GM21515 (cell line): ENCODE measurements around the gene CHMP1A.
"Not testable (repeated sequence)": the region's sequence is repeated elsewhere in the genome, so short reads cannot be mapped to it uniquely, and the experiment has no call there.

Experiments
- ATAC-seq: cut with Tn5 transposase; IDR thresholded peaks from one replicate; pipeline ENCODE4 v1.9.1; 2021; ENCODE audit not compliant: unreplicated experiment

The CHMP1A gene

DNA sequence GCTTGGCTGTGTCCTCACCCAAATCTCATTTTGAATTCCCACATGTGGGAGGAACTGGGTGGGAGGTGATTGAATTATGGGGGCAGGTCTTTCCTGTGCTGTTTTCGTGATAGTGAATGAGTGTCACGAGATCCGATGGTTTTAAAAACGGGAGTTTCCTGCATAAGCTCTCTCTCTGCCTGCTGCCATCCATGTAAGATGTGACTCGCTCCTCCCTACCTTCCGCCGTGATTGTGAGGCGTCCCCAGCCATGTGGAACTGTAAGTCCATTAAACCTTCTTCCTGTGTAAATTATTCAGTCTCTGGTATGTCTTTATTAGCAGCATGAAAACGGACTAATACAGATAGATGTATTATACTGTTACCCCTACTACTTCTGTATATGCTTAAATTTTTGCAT is 3.7 kb upstream of the CHMP1A start:
- ATAC-seq, result no peak

GRCh38 chr16:89660146-89660545 is 2.6 kb upstream of the CHMP1A start:
- no peak for ATAC-seq

DNA sequence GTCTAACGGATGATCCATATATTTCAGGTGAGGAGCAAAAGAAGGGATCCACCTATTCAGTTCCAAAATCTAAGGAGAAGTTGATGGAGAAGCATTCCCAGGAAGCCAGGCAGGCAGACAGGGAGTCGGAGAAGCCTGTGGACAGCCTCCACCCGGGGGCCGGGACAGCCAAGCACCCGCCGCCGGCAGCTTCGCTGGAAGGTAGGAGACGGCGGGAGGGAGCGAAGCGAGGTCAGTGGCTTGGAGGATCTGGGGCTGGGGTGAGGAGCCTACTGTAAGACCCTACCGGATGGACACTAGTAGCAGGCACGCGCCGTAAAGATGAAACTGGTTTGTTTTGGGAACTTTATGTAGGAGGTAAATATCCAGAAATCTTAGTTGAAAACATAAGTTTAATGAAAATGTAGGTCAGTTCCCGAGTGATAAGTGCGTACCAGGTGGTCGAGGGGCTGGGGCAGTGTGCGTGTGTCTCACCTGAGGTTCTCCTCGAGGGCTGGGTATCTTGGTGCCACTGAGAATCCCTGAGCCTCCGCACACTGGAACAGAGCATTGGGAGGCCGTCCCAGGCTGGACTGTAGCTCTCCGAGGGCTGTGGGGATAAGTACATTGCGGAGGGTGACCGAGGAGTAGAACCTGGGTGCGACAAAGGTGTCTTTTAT is 842 bp upstream of the CHMP1A start:
- ATAC-seq, result peak; percentile 14

- ATAC-seq, result no peak
These were observed 930 bp downstream of the CHMP1A start for GRCh38 chr16:89656435-89657121.

DNA sequence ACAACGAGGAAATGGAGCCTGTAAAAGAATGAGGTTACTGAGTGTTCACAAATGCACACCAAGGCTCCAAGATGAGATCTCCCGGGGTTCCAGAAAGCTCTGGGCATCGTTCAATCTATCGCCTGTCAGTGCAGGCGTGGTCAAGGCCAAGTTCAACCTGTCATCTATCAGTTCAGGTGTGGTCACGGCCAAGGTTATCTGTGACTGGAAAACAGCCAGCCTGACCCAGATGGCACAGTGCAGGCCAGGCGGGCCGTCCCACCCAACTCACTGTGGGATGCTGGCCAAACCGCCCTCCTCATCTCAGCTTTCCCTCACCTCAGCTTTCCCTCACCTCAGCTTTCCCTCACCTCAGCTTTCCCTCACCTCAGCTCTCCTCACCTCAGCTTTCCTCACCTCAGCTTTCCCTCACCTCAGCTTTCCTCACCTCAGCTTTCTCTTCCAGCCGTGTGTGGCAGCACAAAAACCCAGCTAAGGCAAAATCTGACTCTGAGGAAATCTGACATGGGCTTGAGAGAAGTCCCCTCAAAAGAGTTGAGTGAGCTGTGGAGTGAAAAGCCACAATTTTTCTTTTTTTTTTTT is 2.4 kb downstream of the CHMP1A start:
- no peak for ATAC-seq

GRCh38 chr16:89653656-89654295 is 3.7 kb downstream of the CHMP1A start:
- ATAC-seq, result no peak

- no peak for ATAC-seq
These were observed 5.9 kb downstream of the CHMP1A start for GRCh38 chr16:89651584-89651983.

DNA sequence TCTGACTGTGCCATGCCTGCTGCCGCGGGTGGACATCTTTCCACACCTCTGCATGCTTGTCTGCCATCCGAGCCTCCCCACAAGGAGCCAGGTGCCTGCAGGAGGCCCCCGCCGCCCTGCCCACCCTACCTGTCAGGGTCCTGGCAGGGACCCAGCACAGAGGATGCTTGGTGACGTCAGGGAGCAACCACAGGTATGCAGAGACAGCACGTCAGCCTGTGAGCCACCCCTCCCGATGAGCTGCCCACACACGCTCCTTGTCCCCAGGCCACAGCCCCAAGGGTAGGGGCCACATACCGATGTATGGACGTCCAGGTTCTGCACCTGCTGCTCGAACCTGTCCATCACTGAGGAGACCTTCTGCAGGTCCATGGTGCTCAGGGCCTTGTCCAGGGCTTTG is 10.6 kb downstream of the CHMP1A start:
- no peak for ATAC-seq

DNA sequence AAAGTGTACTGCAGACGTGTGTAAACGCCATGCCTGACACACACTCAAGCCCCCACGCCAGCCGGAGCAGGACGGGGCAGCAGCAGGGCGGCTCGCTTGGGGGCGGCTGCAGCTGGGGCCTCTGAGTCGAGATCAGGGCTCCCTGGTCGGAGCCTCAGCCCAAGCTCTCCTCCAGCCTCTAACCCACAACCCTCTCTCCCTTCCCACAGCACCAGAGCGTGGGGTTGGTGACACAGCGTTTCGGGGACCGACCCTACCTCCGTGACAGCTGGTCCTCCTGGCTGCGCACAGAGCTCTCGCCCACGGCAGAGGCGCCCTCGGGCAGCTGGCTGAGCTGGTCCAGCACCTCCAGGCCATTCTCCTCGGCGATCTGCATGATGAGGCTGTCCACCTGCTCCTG is 11.2 kb downstream of the CHMP1A start:
- no peak for ATAC-seq

GRCh38 chr16:89645122-89645521 is 12.4 kb downstream of the CHMP1A start:
- ATAC-seq, result no peak

DNA sequence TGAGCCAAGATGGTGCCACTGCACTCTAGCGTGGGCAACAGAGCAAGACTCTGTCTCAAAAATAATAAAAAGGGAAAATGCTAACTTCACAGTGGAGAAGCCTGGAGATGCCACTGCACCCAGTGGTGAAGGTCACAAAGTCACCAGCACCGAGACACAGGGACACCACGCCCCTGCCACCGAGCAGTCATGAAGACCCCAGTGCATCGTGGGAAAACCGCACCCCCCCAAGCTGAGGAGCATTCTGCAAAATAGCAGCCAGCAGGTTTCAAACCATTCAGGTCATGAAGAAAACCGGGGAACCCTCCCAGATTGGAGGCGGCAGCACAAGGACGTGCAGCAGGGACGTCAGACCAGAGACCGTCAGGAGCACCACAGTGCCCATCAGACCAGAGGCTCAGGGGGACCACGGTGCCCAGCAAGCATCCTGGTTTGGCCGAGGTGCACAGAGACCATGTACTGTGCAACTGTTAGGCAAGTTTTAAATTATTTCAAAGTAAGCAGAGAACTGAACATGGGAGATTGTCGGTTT is 13.7 kb downstream of the CHMP1A start:
- ATAC-seq, result no peak

DNA sequence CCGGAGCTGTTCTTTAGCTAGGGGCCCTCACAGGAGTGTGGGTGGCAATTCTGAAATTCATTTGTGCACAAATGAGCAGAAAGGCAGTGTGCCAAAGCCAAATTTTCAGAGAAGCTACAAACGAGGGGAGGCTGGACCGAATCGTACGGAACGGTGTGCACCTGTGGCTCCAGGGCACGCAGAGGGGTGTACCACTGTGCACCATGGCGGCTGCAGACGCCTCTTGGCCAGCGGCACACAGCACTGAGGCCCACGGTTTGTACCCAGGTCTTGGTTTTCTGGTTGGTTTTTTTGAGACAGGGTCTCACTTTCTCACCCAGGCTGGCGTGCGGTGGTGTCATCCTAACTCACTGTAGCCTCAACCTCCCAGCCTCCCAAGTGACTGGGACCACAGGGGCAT is 14.9 kb downstream of the CHMP1A start:
- no peak for ATAC-seq

GRCh38 chr16:89641458-89642119 is 15.9 kb downstream of the CHMP1A start:
- no peak for ATAC-seq

GRCh38 chr16:89639385-89639784 is 18.1 kb downstream of the CHMP1A start:
- ATAC-seq, result no peak

GRCh38 chr16:89638455-89638854 is 19.1 kb downstream of the CHMP1A start:
- no peak for ATAC-seq

DNA sequence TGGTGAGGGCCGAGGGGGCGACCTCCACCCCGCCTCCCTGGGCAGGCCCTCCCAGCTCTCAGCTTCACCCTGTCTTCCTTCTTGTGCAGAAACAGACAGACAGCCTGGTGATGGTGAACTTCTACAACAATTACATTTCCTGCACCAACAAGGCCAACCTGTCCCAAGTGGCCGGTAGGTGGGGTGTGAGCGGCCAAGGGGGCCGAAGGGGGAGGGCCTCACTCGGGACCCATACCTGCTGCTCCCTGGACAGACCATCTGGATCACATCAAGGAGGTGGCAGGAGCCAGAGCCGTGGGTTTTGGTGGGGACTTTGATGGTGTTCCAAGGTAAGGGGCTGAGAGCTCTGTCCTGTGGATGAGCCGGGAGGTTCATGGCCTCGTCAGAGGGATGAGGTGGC is 20.1 kb downstream of the CHMP1A start:
- no peak for ATAC-seq

DNA sequence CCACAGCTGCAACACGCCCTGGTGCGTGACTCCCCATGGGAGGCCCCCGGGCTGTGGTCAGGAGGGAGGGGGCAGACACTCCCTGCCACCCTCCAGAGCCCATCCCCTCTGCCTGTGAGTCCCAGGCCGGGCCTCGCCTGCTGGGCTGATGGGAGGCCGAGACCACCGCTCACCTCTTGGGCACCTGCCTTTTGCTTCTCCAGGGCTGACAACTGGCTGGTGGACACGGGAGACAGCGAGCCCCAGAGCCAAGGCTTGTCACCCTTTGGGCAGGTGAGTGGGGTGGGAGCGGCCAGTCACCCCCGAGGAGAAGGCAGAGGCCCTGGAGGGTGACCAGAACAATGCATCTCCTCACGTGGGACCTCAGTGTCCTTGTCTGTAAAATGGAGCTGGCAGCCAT is 20.8 kb downstream of the CHMP1A start:
- no peak for ATAC-seq

- ATAC-seq, result not testable (repeated sequence)
These were observed 22.8 kb downstream of the CHMP1A start for GRCh38 chr16:89634463-89635385.

DNA sequence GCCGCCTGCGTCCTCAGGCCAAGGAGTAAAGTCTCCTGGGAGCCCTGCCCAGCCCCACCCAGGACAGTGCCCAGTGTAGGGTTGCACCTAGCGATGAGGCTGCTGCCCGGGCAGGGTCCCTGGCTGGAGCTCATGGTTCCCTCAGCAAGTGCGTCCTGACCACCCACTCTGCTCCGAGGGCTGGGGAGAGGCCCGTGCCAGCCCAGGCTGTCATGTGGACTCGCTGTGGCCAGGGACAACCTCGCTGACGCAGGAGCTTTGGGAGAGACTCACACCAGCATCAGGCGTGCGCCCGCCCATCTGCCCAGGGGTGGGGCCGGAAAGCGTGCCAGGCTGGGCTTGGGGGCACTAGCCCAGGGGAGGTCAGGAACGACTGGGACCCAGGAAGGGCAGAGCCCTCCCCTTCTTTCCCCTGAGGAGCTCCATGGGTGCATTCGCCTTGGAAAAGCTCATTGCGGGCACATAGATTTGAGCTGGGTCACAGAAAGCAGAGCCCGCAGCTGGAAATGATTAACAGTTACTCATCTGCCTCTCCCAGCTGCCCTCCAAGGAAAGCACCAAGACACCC is 24.4 kb downstream of the CHMP1A start:
- ATAC-seq, result no peak
